Measurements from ENCODE around the gene APEH.
"Not testable (repeated sequence)": the region's sequence is repeated elsewhere in the genome, so short reads cannot be mapped to it uniquely, and the experiment has no call there.

The APEH gene

DNA sequence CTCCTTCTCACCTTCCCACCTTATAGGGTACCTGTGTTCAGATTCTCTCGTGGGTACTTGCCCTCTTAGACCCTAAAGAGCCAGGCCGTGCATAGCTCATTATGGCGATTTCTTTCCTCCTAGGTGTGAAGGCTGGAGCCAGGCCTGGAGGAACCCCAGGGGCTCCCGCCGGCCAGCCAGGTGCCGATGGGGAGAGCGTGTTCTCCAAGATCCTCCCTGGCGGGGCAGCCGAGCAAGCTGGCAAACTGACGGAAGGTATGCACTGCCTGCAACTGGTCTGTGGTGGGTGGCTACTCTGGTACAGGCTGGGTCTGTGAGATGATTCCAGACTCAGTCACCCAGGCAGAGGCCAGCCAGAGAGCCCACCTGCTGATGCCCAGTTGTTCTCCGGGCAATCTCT lies 9.9 kb upstream of the APEH start:
- intact Hi-C loops (cut with DNase I): no loop called here
- no peak for DNase-seq

DNA sequence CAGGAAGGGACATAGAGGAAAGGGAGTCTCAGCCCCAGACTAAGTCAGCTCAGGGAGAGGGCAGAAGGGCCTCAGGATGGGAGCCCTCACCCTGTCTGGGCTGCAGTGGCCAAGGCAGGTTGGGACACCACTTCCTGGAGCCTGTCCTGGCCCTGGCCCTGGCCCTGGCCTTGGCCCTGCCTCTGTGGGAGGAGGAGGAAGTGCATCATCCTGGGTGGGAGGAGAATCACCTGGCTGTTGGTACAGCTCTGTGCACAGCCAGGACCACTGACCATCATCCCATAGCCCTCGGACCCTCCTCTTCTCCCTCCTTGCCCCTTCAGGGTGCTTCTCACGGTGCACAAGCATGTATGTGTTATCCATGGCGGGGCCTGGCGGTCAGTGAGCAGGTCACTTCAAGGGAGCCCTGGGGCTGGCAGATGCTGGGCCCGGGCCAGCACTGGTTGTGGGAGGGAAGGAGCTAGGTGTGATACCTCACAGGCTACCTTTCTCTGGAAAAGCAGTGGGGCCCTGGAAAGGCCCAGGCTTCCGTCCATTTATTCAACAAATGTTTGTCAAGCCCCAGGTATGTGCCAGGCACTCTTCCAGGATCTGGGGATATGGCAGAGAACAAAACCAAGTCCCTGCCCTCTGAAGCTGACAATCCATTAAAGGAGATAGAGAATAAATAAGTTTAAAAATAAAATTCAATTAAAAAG lies 8.2 kb upstream of the APEH start:
- DNase-seq: no peak
- intact Hi-C loops (cut with DNase I): no loop called here

DNA sequence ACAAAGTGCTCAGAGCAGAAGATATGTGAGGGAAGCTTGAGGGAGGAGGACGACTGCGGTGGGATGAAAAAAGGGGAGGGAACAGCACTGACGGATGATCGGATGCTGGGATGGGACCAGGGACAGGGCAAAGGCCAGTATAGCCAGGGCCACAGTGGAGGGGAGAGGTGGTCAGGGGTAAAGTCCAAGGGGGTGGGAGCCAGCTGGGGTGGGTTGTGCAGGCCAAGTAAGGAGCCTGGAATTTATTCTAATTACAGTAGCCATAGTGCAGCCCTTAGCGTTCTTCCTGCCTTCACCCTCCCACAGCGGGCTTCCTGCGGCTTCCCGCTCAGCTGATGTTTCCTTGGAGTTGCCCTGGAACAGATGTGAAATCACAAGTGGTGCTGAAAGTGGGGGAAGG lies 7.6 kb upstream of the APEH start:
- intact Hi-C loops (cut with DNase I): no loop called here
- no peak for DNase-seq

DNA sequence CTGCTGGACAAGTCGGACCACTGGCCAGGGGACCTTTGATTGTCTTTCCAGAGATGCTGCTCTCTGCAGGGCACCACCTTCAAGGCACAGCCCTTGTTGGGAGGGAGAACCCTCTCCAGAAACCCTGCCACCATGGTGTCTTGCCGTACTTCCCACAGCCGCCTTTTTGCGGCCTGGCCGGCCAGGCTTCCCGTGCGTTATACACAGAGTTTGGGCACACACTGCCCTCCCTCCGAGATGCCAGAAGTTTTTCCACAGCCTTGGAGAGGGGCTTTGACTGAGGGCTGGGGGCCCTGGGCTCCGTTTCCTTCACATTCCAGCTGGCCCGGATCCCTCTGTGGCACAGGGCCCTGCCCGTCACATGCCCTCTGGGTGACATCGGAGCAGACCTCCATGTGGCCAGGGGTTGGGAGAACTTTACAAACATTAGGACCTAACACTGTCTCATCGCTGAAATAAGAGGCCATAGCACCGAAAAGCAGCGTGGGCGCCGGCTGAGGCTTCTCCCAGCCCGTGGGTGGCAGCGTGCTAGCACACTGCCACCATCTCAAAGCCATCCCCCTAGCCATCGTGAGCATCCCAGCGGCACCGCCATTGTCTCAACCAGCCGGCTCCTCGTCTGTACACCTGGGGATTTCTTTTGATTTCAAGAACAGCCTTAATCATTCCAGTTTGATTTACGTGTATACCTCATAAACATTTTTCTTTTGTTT lies 6.3 kb upstream of the APEH start:
- intact Hi-C loops (cut with DNase I): no loop called here
- DNase-seq: no peak

DNA sequence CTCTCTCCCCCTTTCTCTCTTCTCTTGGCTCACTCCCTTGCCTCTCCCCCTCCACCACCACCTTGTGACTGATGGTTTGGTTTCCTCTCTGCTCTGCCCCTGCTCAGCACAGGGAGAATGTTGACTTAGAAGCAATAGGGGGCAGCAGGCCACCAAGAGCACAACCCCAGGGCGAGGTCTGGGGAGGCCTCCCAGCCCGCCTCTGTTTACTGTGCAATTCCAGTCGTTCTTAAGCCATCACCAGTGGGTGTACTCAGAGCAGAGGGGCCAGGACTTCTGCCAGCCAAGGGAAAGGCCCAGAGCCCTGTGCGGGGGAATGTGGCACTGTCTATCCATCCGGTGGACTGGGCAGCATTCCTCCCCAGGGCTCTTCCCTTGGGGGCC lies 5.7 kb upstream of the APEH start:
- intact Hi-C loops (cut with DNase I): no loop called here

DNA sequence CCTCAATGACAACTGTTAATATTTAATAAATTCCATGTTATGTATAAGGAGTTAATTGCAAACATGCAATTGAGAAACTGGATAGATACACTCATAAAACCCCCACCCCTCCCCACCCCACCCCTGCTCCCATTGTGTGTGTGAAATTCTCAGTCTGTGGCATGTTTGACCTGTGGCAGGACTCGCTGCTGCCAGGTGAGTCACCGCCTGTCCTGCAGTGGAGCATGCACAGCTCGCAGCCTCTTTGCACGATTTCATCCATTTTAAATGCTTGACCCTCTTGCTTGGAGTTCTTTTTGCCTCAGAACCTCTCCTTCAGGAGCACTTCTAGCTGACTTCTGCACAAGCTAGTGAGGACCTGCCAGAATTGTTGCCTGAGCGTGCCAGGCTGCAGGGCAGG lies 5.3 kb upstream of the APEH start:
- intact Hi-C loops (cut with DNase I): no loop called here
- no peak for DNase-seq

More for the DNA sequence above, 5.7 kb upstream of the APEH start:
- no peak for DNase-seq

DNA sequence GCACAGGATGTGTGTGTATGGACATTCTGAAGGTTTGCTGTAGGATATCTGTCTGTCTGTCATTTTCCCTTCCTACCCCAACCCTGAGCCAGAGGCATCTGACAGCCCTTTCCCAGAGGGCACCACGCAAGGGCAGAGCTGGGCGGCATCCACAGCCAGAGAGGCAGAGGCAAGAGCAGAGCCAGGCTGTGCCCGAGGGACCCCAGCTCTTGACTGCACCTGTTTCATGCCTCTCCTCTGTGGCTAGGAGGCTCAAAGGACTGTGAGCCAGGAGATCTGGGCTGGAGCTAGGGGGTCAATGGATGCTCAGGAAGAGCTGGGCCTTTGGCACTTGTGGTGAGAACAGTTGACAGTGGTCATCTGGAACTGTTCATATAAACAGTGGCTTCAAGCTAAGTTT lies 4.8 kb upstream of the APEH start:
- no peak for DNase-seq
- intact Hi-C loops (cut with DNase I): no loop called here

DNA sequence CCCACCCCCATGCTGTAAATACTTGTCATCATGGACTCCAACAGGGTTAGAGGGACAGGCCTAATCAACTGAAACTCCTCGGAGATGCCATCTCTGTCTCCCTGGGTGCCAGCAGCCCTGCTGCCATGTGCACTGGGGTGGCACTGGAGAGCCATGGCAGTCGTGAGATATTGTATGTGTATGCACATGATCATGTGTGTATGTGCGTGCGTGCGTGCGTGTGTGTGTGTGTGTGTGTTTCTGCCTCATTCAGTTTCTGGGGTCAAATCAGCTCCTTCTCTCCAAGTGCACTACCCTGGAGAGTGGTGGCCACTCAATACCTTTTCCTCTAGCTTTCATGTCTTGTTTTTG lies 3.2 kb upstream of the APEH start:
- intact Hi-C loops (cut with DNase I): loop anchor here (5.0 kb wide), 1 partner anchor 129 kb away; no protein-coding TSS in a partner anchor

DNA sequence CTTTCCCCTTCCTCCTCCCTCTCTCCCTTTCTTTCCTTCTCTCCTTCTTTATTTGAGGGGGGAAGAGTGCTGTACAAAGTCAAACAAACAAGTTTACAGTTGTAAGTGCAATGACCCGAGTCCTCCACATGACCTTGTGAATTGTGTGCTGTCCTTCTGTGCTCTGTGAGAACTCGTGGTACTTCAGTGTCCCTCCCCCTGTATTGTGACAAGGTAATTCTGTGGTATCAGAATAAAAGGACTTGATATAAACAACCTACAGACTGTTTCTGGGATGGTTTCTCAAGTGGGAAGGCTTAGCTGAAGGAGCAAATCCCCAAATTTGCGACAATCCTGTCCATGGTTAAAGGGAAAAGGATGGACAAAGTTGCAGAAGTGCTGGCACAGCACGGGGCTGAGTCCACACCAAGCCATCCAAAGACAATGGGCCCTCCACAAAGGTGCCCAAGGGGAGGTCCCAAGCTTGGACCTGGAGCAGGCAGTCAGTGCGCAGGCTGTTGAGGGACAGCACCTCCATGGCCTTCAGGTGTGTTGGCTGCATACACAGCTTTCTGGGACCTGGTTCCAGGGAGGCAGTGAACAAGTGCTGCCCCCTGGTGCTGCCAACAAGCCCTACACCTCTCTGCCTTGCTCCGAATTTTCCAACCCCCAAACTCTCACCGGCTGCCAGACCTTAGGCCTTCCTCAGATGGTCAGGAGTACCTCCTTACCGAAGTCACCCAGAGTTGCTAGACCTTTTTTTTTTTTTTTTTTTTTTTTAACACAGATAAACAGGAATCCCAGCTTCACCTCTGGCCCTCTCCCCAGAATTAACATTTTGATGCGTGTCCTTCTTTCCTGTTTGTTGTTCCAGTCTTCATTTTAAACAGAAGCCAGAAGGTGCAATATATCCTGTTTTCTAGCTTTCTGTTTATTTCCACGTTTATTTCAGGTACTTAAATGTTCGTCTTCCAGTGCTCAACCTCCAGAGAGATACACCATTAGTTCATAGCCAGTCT lies 2.6 kb upstream of the APEH start:
- intact Hi-C loops (cut with DNase I): loop anchor here (5.0 kb wide), 1 partner anchor 129 kb away; no protein-coding TSS in a partner anchor
- peak; percentile 48 to 88 (median 70) for DNase-seq

More for the DNA sequence above, 3.2 kb upstream of the APEH start:
- no peak for DNase-seq

DNA sequence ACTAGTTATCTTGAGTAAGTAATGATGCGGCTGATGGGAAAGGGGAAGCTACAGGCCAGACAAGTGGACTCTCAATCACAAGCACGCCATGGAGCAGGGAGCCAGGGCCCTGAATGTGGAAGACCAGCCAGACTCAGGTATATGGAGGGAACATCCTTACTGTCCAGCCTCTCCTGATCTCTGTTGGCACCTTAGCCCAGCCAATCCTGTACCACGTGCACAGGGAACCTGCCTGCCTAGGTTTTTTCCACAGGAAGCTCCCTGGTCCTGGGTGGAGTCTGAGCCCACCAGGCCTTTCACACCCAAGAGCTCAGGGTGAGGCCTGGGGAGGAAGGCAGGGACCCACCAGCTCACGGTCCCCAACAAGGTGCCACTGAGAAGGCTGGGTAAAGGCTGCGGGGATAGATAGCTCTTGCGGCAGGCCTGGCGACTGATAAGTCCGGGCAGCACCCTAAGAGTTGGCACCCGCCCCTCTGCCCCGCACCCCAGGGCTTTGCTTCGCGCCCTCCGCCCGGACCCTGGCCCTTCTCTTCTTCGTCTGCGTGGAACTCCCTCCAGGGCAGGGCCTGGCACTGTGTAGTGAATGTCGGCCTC lies 933 bp upstream of the APEH start:
- intact Hi-C loops (cut with DNase I): loop anchor here (5.0 kb wide), 1 partner anchor 131 kb away; no protein-coding TSS in a partner anchor
- DNase-seq: no peak

DNA sequence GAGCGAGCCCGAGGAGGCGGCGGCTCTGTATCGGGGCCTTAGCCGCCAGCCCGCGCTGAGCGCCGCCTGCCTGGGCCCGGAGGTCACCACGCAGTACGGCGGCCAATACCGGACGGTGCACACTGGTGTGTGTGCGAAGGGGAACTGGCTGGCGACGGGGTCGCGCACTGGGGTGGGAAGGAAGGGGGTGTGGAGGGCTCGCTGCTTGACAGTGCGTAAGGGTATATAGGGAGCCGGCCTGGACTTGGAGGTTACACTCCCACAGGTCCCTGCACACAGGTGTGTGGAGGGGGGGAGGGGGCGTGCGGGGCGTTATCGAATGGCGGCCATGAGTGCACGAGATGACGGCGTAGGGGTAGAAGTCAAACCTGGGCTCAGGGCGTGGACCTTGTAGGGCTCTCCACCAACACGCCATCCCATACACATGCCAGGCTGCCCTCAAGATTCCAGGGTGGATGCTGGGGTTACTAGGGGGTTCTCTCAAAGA lies 389 bp downstream of the APEH start:
- DNase-seq: peak in 1 of 42 donors; percentile 24
- intact Hi-C loops (cut with DNase I): loop anchor here (5.0 kb wide), 1 partner anchor 132 kb away; no protein-coding TSS in a partner anchor

DNA sequence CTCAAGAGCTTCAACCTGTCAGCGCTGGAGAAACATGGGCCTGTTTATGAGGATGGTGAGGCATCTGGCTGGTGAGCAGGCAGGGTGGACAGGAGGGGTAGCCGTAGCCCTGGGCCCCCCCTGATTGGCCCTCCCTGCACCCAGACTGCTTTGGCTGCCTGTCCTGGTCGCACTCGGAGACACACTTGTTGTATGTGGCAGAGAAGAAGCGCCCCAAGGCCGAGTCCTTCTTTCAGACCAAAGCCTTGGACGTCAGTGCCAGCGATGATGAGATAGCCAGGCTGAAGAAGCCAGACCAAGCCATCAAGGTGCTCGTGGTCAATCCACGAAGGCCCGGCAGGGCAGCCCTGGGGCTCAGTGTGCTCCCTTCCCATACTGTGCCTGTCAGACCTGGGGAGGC lies 1.8 kb downstream of the APEH start:
- intact Hi-C loops (cut with DNase I): no loop called here
- no peak for DNase-seq

DNA sequence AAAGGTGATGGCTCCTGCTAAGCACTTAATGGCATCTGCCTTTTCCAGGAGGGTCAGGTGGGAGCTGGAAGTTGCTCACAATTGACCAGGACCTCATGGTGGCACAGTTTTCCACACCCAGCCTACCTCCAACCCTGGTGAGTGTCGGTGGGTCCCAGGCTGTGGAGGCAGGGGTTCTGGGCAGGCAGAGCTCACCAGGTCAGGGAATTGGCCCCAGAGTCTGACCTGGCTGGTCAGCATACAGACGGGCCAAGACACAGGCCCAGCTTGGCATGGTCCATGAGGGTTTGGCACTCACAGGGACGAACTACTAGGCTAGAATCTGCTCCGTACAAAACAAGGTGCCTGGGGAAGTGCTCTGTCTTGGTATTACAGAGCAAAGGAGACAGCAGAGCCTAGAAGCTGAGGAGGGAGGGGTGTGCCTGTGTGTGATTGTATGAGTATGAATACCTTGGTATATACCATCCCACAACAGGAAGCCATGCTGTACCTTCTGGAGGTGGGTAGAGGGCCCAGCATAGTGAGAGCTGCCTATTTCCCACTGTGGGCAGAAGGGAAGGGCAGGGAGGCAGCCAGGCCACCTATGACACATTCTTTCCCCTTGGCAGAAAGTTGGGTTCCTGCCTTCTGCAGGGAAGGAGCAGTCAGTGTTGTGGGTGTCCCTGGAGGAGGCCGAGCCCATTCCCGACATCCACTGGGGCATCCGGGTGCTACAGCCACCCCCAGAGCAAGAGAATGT lies 6.5 kb downstream of the APEH start:
- DNase-seq: peak in 29 of 42 donors; percentile 12 to 80 (median 52)
- intact Hi-C loops (cut with DNase I): no loop called here

DNA sequence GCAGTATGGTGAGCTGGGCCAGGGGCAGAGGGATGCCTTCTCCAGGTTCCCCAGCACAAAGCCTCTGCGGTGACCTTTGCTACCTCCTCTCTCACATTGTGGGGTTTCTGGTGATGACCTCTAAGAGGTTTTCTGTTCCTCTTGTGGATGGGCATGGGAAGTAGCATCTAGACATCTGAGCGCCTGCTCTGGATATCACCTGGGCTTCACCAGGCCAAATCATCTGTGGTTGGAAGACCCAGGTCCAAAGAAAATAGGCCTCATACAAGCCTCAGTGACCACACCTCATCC lies 7.0 kb downstream of the APEH start:
- DNase-seq: no peak
- intact Hi-C loops (cut with DNase I): no loop called here

DNA sequence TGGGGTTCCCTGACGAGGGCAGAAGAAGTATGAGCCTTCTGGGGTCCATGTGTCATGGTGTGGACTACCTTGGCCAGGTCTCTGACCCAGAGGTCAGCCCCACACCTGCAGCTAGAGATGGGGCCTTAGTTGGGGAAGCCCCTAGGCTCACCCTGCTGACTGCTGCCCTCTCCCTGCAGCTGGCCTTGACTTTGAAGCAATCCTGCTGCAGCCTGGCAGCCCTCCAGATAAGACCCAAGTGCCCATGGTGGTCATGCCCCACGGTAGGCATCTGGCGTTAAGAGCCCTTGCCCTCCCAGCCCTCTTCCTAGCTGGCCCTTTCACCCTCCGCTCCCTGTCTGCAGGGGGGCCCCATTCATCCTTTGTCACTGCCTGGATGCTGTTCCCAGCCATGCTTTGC lies 7.4 kb downstream of the APEH start:
- intact Hi-C loops (cut with DNase I): no loop called here
- DNase-seq: no peak

DNA sequence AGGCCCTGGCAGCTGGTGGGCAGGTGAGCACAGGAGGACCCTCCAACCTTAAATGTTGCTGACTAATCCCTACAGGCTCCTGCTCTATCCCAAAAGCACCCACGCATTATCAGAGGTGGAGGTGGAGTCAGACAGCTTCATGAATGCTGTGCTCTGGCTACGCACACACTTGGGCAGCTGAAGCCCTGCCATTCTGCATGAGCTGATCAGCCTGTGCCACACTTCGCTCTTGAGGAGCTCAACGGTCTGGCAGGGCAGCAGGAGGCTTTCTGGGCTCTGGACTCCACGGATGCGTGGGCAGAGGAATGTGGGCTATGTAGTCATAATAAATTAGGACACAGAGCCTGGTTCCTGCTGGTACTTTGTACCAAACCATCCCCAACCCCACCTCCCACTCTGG lies 9.0 kb downstream of the APEH start:
- intact Hi-C loops (cut with DNase I): no loop called here
- peak in 36 of 42 donors; percentile 18 to 89 (median 56) for DNase-seq

DNA sequence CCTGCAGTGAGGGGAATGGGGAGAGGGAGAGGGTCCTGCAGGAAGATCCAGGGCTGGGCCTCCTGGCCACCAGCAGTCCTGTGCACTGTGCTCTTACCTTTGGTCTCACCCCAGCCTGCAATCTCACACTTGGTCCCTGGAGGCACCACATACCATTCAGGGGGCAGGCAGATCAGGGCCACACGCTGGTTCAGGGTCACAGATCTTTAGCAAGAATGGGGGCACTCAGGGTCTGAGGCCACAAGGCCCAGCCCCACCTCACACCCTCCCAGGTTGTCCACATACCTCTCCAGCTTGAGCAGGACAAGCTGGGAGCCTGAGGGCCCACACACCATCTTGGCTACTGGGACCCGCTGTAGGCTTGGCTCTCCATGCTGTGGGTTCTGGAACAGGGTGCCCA lies 10.3 kb downstream of the APEH start:
- DNase-seq; intact Hi-C loops (cut with DNase I): not testable (repeated sequence)

DNA sequence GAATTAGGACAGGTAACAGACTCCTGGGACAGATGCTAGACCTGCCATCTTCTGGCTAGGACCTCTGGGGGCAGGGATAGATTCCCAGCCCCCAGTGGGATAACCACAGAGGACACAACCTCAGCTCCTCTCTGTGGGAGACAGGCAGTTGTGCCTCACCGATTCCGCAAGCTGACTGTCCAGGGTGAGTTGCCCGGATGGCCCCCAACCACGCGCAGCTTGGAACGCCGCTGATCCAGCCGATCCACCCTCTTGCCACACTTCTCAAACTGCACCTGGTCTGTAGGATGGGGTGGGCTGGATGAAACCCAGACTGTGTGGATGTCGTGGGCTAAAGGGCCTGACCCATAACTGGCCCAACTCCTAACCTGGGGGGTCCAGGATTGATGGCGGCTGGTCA lies 11.0 kb downstream of the APEH start:
- DNase-seq; intact Hi-C loops (cut with DNase I): not testable (repeated sequence)

DNA sequence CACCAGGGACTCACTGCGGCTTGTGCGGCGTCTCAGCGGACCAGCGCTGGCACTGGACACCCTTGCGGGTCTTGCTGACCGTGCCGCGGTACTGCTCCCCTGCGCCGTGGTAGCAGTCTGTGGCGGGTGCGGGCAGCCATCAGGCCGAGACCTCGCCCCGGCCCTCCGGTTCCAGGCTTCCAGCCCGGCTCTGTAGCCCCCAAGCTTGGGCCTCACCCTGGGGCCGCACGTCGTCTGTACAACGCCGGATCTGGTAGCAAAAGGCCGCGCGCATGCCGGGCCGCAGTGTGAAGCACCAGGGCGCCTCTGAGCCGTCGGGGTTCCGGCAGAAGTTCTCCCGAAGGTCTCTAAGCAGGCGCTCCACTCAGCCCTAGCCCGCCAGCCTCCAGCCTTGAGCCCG lies 11.7 kb downstream of the APEH start:
- intact Hi-C loops (cut with DNase I); DNase-seq: not testable (repeated sequence)

Data from head of caudate nucleus (tissue), 42 donors.